Smooth muscle cell (in vitro differentiated cells): Measurements from ENCODE around the gene NYNRIN. TPM values are rescaled to one million over a fixed set of nuclear protein-coding genes. Genes with fewer than 3 reads are reported as not detected.

ENCODE experiments used
- DNase-seq: peaks from one replicate; lab custom pipeline; 2025; ENCODE audit not compliant: unreplicated experiment; lab: John Stamatoyannopoulos, UW
- H2AFZ ChIP-seq: fragments of 200-600 bp; sonication (generic); 2 replicates; pipeline ENCODE4 v1.6.0; 2016; ENCODE audit warnings: antibody characterized with exemption, low read depth, mild to moderate bottlenecking
- H3F3A ChIP-seq: fragments of 200-600 bp; sonication (generic); 2 replicates; pipeline ENCODE4 v1.6.0; 2017; ENCODE audit warnings: antibody characterized with exemption, low read depth
- H3K27ac ChIP-seq: fragments of 200-600 bp; sonication (generic); 2 replicates; pipeline ENCODE4 v1.5.1; 2016; ENCODE audit warnings: low read depth, mild to moderate bottlenecking
- H3K27me3 ChIP-seq: fragments of 200-600 bp; sonication (generic); 2 replicates; pipeline ENCODE4 v1.6.1; 2016; ENCODE audit warnings: low read depth, mild to moderate bottlenecking
- H3K36me3 ChIP-seq: fragments of 200-600 bp; sonication (generic); 2 replicates; pipeline ENCODE4 v1.5.1; 2016; ENCODE audit warnings: low read depth
- H3K4me1 ChIP-seq: fragments of 200-600 bp; sonication (generic); 2 replicates; pipeline ENCODE4 v1.5.1; 2016; ENCODE audit warnings: low read depth
- H3K4me2 ChIP-seq: fragments of 200-600 bp; sonication (generic); 2 replicates; pipeline ENCODE4 v1.6.0; 2016; ENCODE audit warnings: mild to moderate bottlenecking
- H3K4me3 ChIP-seq: fragments of 200-600 bp; sonication (generic); 2 replicates; pipeline ENCODE4 v1.5.1; 2016; ENCODE audit warnings: mild to moderate bottlenecking
- H3K79me2 ChIP-seq: fragments of 200-600 bp; sonication (generic); 2 replicates; pipeline ENCODE4 v1.6.0; 2016; ENCODE audit warnings: low read depth, mild to moderate bottlenecking
- H3K9ac ChIP-seq: fragments of 200-600 bp; sonication (generic); 2 replicates; pipeline ENCODE4 v1.6.0; 2016; ENCODE audit warnings: low read depth
- H3K9me3 ChIP-seq: fragments of 200-600 bp; sonication (generic); replicated peaks from 2 replicates; pipeline ENCODE4 v1.5.1; 2016; ENCODE audit warnings: low read depth
- H4K20me1 ChIP-seq: fragments of 200-600 bp; sonication (generic); 2 replicates; pipeline ENCODE4 v1.6.0; 2016; ENCODE audit warnings: low read depth
- WGBS: methylation state at CpG from one replicate; pipeline ENCODE4 v1.1.7; 2016; ENCODE audit warnings: low lambda C conversion rate; 5-methylcytosine and 5-hydroxymethylcytosine counted together
- polyA plus RNA-seq: library from polyadenylated mRNA; unstranded; fragments of >200 nt; fragmentation: Nextera tagmentation; extraction: Ambion mirVana; gene quantifications from 2 replicates; pipeline ENCODE4 v1.2.1, GENCODE V29; 2016
- total RNA-seq: library from RNA; depleted of rRNA; stranded (reverse); fragments of >200 nt; gene quantifications from 2 replicates; pipeline ENCODE4 v1.2.3, GENCODE V29; 2014
- TF ChIP-seq, protein P1 (sequence below): fragments of 200-600 bp; sonication (generic); IDR thresholded peaks from 2 replicates; pipeline ENCODE4 v1.5.1; 2017; ENCODE audit warnings: borderline replicate concordance, mild to moderate bottlenecking, antibody characterized with exemption; ENCODE audit not compliant: insufficient read depth, poor library complexity, severe bottlenecking

The NYNRIN gene
- total and polyA plus RNA-seq, 2 experiments from 2014 or later, result 30.3 to 38.0 TPM

- Histone ChIP-seq H3K27me3 (no peaks in the 10 kb centered on the region), H3K9ac (no peak overlapping the region), H3K27ac (no peak overlapping the region), H3K9me3 (no peaks in the 10 kb centered on the region), H3K79me2 (peaks cover 13% of the 10 kb centered on the region), H4K20me1 (peaks cover 5% of the 10 kb centered on the region), H3K4me2 (no peak overlapping the region), H3K4me3 (no peak overlapping the region), H3K36me3 (no peaks in the 10 kb centered on the region), H3K4me1 (peaks cover 10% of the 10 kb centered on the region), H2AFZ (no peak overlapping the region), H3F3A (peaks cover 9% of the 10 kb centered on the region)
- WGBS, result 85% methylated on average over 2 of the region's 2 CpGs
- no peak for DNase-seq
- TF ChIP-seq, protein P1, sequence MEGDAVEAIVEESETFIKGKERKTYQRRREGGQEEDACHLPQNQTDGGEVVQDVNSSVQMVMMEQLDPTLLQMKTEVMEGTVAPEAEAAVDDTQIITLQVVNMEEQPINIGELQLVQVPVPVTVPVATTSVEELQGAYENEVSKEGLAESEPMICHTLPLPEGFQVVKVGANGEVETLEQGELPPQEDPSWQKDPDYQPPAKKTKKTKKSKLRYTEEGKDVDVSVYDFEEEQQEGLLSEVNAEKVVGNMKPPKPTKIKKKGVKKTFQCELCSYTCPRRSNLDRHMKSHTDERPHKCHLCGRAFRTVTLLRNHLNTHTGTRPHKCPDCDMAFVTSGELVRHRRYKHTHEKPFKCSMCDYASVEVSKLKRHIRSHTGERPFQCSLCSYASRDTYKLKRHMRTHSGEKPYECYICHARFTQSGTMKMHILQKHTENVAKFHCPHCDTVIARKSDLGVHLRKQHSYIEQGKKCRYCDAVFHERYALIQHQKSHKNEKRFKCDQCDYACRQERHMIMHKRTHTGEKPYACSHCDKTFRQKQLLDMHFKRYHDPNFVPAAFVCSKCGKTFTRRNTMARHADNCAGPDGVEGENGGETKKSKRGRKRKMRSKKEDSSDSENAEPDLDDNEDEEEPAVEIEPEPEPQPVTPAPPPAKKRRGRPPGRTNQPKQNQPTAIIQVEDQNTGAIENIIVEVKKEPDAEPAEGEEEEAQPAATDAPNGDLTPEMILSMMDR, result no peak
These were observed 27.5 kb downstream of the NYNRIN start for GRCh38 chr14:24426150-24426911.

DNA sequence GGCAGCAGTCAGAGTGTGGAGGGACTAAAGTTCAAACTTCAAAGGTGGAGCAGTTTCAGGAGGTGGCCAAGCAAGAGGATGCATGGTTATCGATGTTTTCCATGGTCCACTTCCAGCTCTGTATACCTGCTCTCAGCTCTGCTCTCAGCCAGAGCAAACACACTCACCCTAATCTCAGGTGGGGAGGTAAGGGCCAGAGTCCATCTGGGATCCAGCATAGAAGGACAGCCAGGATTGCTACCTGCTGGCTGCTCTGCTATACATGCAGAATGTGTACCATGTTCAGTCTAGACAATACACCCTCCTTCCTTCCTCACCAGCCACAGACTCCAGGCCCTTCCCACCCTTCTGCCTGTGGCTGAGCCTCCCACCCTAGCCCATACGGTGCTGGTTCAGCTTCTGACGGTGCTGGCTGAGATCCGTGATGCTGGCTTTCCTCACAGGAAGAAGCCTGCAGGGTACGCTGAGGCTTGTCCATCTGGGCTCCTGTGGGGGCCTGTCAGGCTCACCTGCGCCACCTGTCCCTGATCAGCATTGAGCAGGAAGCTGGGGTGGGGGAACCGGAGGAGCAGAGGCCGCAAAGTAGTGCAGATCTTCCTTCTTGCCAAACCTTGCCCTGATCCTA lies 28.2 kb downstream of the NYNRIN start:
- TF ChIP-seq, protein P1, result no peak
- Histone ChIP-seq H3K4me2 (no peak overlapping the region), H3K27ac (no peak overlapping the region), H4K20me1 (peaks cover 12% of the 10 kb centered on the region), H3K9me3 (no peaks in the 10 kb centered on the region), H2AFZ (no peak overlapping the region), H3K36me3 (no peaks in the 10 kb centered on the region), H3K4me1 (peaks cover 10% of the 10 kb centered on the region), H3K79me2 (peaks cover 17% of the 10 kb centered on the region), H3K9ac (no peak overlapping the region), H3K4me3 (no peak overlapping the region), H3K27me3 (no peaks in the 10 kb centered on the region), H3F3A (peaks cover 9% of the 10 kb centered on the region)
- WGBS, result 51% methylated on average over 8 of the region's 8 CpGs
- DNase-seq, result no peak

DNA sequence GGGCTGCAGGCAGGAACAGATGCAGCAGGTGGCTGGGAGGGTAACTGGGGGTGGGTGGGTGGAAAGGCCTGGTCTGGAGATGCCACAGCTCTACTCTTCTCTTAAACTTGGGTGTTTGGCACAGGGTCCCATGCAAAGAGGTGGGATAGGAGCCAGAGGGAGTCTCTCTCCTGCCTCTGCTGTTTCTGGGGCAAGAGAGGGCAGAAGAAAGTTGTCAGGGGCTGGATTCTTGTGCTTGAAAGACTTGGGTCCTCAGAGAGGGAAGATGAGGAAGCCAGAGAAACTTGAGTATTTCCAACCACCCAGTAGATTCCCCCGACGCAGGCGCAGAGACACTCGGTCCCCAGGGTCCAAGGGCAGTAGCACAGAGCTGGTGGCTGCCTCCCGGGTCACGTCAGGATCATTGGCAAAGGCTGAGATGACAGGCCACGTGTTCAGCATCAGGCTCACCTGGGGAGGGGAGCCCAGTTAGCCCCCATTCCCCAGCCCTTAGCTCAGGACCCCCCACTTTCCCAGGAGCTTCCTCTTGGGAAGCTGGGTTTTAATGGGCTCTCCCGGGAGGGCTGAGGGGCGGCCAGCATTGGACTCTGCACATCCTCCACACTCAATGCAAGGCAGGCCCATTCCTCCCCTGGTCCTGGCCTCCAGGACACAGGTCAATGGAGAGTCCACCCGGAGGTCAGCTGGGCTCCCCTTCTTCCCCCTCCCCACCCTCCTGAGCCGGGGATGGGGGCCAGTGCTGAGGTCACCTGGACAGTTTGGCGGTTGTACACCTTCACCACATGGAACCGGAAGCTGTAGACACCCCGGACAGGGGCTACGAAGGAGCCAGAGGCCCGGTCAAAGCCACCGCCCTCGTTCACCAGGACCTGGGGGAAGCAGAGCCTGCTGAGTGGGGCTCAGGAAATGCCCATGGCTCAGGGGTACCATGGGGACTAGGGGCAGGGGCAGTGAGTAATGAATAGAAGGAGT lies 29.0 kb downstream of the NYNRIN start:
- WGBS, result 94% methylated on average over 18 of the region's 18 CpGs
- peaks cover 5% of the 10 kb centered on the region for H3F3A ChIP-seq
- H3K9me3 ChIP-seq, result no peaks in the 10 kb centered on the region
- H4K20me1 ChIP-seq, result peaks cover 20% of the 10 kb centered on the region
- H3K4me2 ChIP-seq, result no peak overlapping the region
- TF ChIP-seq, protein P1, result no peak
- no peaks in the 10 kb centered on the region for H3K36me3 ChIP-seq
- no peak overlapping the region for H2AFZ ChIP-seq
- no peak overlapping the region for H3K27ac ChIP-seq
- H3K27me3 ChIP-seq, result no peaks in the 10 kb centered on the region
- H3K4me3 ChIP-seq, result no peak overlapping the region
- peaks cover 22% of the 10 kb centered on the region for H3K79me2 ChIP-seq
- no peak for DNase-seq
- H3K9ac ChIP-seq, result no peak overlapping the region
- H3K4me1 ChIP-seq, result peaks cover 10% of the 10 kb centered on the region
